SK-N-SH treated with all-trans-retinoic acid at 6 μM for 48 hours (cell line): ENCODE results near the gene DSE.

ENCODE experiments used
- ATAC-seq: fragments of 200-7000 bp; cut with Tn5 transposase; 3 replicates; pipeline ENCODE4 v1.9.1; 2020; ENCODE audit warnings: mild to moderate bottlenecking, moderate library complexity
- BACH2 ChIP-seq: fragments of 250-450 bp; sonication (Bioruptor Pico); IDR thresholded peaks from 2 replicates; pipeline ENCODE4 v1.9.0; 2021; ENCODE audit warnings: mild to moderate bottlenecking, borderline replicate concordance
- CREB5 ChIP-seq: fragments of 250-450 bp; sonication (Bioruptor Pico); IDR thresholded peaks from 2 replicates; pipeline ENCODE4 v1.5.1; 2020; ENCODE audit warnings: low read depth, mild to moderate bottlenecking, moderate library complexity
- CSDC2 ChIP-seq: fragments of 250-450 bp; sonication (Bioruptor Pico); IDR thresholded peaks from 2 replicates; pipeline ENCODE4 v1.5.0; 2020; ENCODE audit warnings: mild to moderate bottlenecking, moderate library complexity
- CSRNP3 ChIP-seq: fragments of 250-450 bp; sonication (Bioruptor Pico); IDR thresholded peaks from 2 replicates; pipeline ENCODE4 v1.5.1; 2021; ENCODE audit warnings: mild to moderate bottlenecking, moderate library complexity
- ESRRG ChIP-seq: fragments of 250-450 bp; sonication (Bioruptor Pico); IDR thresholded peaks from 2 replicates; pipeline ENCODE4 v1.6.1; 2021; ENCODE audit warnings: mild to moderate bottlenecking
- ISL1 ChIP-seq: fragments of 250-450 bp; sonication (Bioruptor Pico); IDR thresholded peaks from 2 replicates; pipeline ENCODE4 v2.1.2; 2022; ENCODE audit warnings: mild to moderate bottlenecking, moderate library complexity
- PATZ1 ChIP-seq: fragments of 250-450 bp; sonication (Bioruptor Pico); IDR thresholded peaks from 2 replicates; pipeline ENCODE4 v1.8.0; 2020; ENCODE audit warnings: mild to moderate bottlenecking, moderate library complexity, borderline replicate concordance
- POU6F1 ChIP-seq: fragments of 250-450 bp; sonication (Bioruptor Pico); IDR thresholded peaks from 2 replicates; pipeline ENCODE4 v1.8.0; 2021; ENCODE audit warnings: low read depth, mild to moderate bottlenecking, moderate library complexity, borderline replicate concordance
- RARB ChIP-seq: fragments of 250-450 bp; sonication (Bioruptor Pico); IDR thresholded peaks from 2 replicates; pipeline ENCODE4 v1.8.0; 2021; ENCODE audit warnings: mild to moderate bottlenecking, moderate library complexity
- SNAI2 ChIP-seq: fragments of 250-450 bp; sonication (Bioruptor Pico); IDR thresholded peaks from 2 replicates; pipeline ENCODE4 v1.5.0; 2020; ENCODE audit warnings: mild to moderate bottlenecking, moderate library complexity
- TCF4 ChIP-seq: fragments of 250-450 bp; sonication (Bioruptor Pico); IDR thresholded peaks from 2 replicates; pipeline ENCODE4 v1.8.0; 2021; ENCODE audit warnings: mild to moderate bottlenecking, moderate library complexity, borderline replicate concordance
- TSHZ2 ChIP-seq: fragments of 250-450 bp; sonication (Bioruptor Pico); IDR thresholded peaks from 2 replicates; pipeline ENCODE4 v1.5.0; 2020; ENCODE audit warnings: mild to moderate bottlenecking, moderate library complexity
- ZC3H10 ChIP-seq: fragments of 250-450 bp; sonication (Bioruptor Pico); IDR thresholded peaks from 2 replicates; pipeline ENCODE4 v1.5.1; 2021; ENCODE audit warnings: mild to moderate bottlenecking, moderate library complexity
- ZFP30 ChIP-seq: fragments of 450-650 bp; formaldehyde crosslinking; IDR thresholded peaks from 2 replicates; pipeline ENCODE4 v1.5.0; 2022; ENCODE audit warnings: mild to moderate bottlenecking, moderate library complexity
- ZNF565 ChIP-seq: fragments of 450-650 bp; formaldehyde crosslinking; conservative IDR thresholded peaks from 2 replicates; pipeline ENCODE4 v1.5.0; 2020; ENCODE audit warnings: low read depth, mild to moderate bottlenecking, moderate library complexity
- ZNF8 ChIP-seq: fragments of 450-650 bp; formaldehyde crosslinking; IDR thresholded peaks from 2 replicates; pipeline ENCODE4 v1.5.0; 2020; ENCODE audit warnings: mild to moderate bottlenecking, moderate library complexity

DSE gene

GRCh38 chr6:116404696-116405095 lies 33.9 kb downstream of the DSE start:
- no peak for ATAC-seq
- TF ChIP-seq SNAI2 (CRISPR knock-in tag) (no peak), POU6F1 (CRISPR knock-in tag) (no peak), ZNF565 (CRISPR knock-in tag) (no peak), TSHZ2 (CRISPR knock-in tag) (no peak), PATZ1 (CRISPR knock-in tag) (no peak), CSDC2 (CRISPR knock-in tag) (no peak), ZNF8 (CRISPR knock-in tag) (no peak), RARB (no peak)

- TF ChIP-seq CSDC2 (CRISPR knock-in tag), result no peak
- TF ChIP-seq ZC3H10 (CRISPR knock-in tag), result no peak
- no peak for TF ChIP-seq CSRNP3 (CRISPR knock-in tag)
- TF ChIP-seq SNAI2 (CRISPR knock-in tag), result no peak
- no peak for TF ChIP-seq ESRRG
- no peak for TF ChIP-seq PATZ1 (CRISPR knock-in tag)
- peak; percentile 95 for ATAC-seq
Observed at GRCh38 chr6:116405138-116405537, 34.4 kb downstream of the DSE start.

GRCh38 chr6:116405652-116406356 lies 35.1 kb downstream of the DSE start:
- ATAC-seq, result peak; percentile 85

GRCh38 chr6:116406678-116407345 lies 36.1 kb downstream of the DSE start:
- TF ChIP-seq TCF4 (CRISPR knock-in tag) (no peak), POU6F1 (CRISPR knock-in tag) (no peak), ISL1 (CRISPR knock-in tag) (no peak), ZFP30 (no peak), BACH2 (CRISPR knock-in tag) (no peak), CREB5 (CRISPR knock-in tag) (no peak), SNAI2 (CRISPR knock-in tag) (no peak)
- TF ChIP-seq, all 23 proteins: peak for 0
- no peak for ATAC-seq

More at GRCh38 chr6:116405652-116406356, 35.1 kb downstream of the DSE start:
- TF ChIP-seq TCF4 (CRISPR knock-in tag) (no peak), RARB (no peak)
